Measurements from ENCODE around the gene MCC. TPM values are rescaled to one million over a fixed set of nuclear protein-coding genes. Genes with fewer than 3 reads are reported as not detected.

Gene MCC
- total RNA-seq, 6 donors from 2014 or later: 12.1 to 67.1 (median 21.3) TPM

DNA sequence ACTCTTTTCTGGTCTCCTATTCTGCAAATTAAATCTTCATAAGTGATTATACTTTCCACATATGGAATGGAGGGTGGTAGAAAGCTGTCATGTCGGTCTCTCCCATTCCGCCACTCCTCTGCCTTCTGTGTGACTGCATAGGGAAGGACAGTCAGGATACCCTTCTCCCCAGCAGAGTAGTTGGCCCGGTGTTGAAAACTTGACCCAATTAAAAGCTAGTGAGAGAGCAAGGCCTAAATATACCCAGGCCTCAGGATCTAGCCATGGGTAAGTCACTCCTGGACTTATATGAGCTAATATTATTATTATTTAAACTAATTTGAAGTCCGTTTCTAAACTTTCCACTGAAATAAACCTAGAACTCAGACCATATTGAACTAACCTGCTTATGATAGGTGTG lies 248.2 kb downstream of the MCC start:
- Histone ChIP-seq H3K4me1 (peaks cover 0 to 1% (median 0%) of the 10 kb centered on the region in 4 donors), H3K36me3 (no peaks in the 10 kb centered on the region), H3K9me3 (no peaks in the 10 kb centered on the region), H3K27ac (no peak overlapping the region), H3K4me3 (no peak overlapping the region), H3K27me3 (no peaks in the 10 kb centered on the region)
- DNase-seq (no peak), ATAC-seq (ENCODE audit: low FRiP score in 2 of 2) (no peak)
- WGBS, 2 donors: 97 to 100% methylated on average over 4 of the region's 4 CpGs
- TF ChIP-seq EP300 (IDR thresholded peaks at IDR 0.05): no peak
- TF ChIP-seq, protein P1, sequence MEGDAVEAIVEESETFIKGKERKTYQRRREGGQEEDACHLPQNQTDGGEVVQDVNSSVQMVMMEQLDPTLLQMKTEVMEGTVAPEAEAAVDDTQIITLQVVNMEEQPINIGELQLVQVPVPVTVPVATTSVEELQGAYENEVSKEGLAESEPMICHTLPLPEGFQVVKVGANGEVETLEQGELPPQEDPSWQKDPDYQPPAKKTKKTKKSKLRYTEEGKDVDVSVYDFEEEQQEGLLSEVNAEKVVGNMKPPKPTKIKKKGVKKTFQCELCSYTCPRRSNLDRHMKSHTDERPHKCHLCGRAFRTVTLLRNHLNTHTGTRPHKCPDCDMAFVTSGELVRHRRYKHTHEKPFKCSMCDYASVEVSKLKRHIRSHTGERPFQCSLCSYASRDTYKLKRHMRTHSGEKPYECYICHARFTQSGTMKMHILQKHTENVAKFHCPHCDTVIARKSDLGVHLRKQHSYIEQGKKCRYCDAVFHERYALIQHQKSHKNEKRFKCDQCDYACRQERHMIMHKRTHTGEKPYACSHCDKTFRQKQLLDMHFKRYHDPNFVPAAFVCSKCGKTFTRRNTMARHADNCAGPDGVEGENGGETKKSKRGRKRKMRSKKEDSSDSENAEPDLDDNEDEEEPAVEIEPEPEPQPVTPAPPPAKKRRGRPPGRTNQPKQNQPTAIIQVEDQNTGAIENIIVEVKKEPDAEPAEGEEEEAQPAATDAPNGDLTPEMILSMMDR (IDR thresholded peaks at IDR 0.05): no peak
- no peak for TF ChIP-seq POLR2AphosphoS5 (IDR thresholded peaks at IDR 0.05)
- TF ChIP-seq POLR2A (IDR thresholded peaks at IDR 0.05): no peak

DNA sequence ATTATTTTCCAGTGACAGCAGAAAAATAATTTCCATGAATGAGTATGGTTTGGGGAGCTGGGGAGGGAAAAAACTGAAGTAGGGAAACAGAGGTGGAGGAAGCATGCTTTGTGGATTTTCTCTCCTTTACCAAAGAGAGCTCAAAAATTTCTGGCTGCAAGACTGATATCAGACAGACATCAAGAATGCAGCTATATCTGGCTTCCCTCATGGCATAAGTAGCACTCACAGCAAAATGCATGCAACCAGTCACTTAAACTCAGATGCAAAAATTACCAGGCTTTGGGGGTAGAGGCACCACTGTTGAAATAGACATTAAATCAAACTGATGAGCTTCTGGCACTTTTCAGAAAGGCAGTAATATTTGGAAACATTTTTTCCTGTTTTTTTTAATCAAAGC lies 250.4 kb downstream of the MCC start:
- DNase-seq (no peak), ATAC-seq (ENCODE audit: low FRiP score in 2 of 2) (no peak)
- peaks cover 0 to 7% (median under 1%) of the 10 kb centered on the region in 4 donors for H3K4me1 ChIP-seq
- H3K27ac ChIP-seq: no peak overlapping the region
- no peak overlapping the region for H3K4me3 ChIP-seq
- H3K27me3 ChIP-seq: no peaks in the 10 kb centered on the region
- H3K9me3 ChIP-seq: no peaks in the 10 kb centered on the region
- no peaks in the 10 kb centered on the region for H3K36me3 ChIP-seq
- TF ChIP-seq EP300 (IDR thresholded peaks at IDR 0.05): no peak
- TF ChIP-seq, protein P1 (IDR thresholded peaks at IDR 0.05): no peak
- no peak for TF ChIP-seq POLR2A (IDR thresholded peaks at IDR 0.05)
- no peak for TF ChIP-seq POLR2AphosphoS5 (IDR thresholded peaks at IDR 0.05)

DNA sequence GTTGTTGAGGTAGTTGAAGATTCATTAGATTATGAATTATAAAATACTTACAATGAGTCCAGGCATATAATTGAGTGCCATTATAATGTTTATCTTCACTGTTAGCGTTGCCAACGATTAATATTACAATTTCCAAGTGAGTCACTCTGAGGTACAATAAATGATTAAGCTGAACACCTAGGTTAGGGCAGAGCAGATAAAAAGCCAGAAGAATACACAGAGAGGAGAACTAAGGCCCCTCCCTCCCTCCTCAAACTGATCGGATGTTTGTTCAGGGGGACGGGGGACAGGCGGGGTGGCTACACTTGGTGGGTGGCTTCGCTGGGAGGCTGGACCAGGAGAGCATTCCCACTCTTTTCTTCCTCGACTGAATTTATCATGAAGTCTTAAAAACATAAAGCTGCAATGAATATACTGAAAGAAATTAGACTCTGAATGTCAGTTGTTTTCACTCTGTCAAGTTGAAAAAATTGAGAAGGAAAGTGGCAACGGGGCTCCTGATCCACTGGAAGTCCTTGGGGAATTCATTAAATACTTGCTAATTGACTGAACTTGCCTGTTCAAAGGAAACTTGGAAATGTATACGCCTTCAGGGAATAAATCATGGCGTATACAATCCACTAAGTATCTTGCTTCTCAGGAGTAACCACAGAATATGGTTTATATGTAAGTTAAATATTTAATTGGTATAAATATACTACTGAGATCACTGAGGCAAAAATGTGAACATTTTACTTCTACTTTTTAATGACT lies 251.5 kb downstream of the MCC start:
- Histone ChIP-seq H3K4me1 (peaks cover 0 to 11% (median 6%) of the 10 kb centered on the region in 4 donors), H3K4me3 (no peak overlapping the region), H3K27me3 (no peaks in the 10 kb centered on the region), H3K9me3 (no peaks in the 10 kb centered on the region), H3K36me3 (no peaks in the 10 kb centered on the region), H3K27ac (no peak overlapping the region)
- no peak for ATAC-seq (ENCODE audit: low FRiP score in 2 of 2)
- 72 to 76% methylated on average over 10 of the region's 10 CpGs for WGBS, 2 donors
- no peak for DNase-seq
- TF ChIP-seq, protein P1 (IDR thresholded peaks at IDR 0.05): no peak
- no peak for TF ChIP-seq POLR2A (IDR thresholded peaks at IDR 0.05)
- TF ChIP-seq POLR2AphosphoS5 (IDR thresholded peaks at IDR 0.05): no peak
- TF ChIP-seq EP300 (IDR thresholded peaks at IDR 0.05): no peak

DNA sequence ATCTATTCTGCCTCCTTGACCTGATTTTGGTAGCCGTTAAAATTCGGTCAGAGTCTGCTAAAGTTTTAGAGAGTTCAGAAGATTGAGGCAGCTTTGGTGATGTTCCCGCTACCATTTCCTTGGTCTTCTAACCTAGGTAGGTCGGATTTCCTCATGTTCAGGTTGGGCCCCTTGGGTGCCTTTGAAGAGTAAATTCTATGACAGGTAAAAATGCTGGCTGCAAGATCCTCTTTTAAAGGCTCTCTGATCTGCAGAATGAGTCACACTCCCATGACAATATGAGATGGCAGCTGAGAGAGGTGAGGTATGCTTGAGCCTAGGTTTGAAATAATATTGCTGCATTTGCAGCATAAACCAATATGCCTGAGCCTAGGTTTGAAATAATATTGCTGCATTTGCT lies 252.4 kb downstream of the MCC start:
- 86 to 90% methylated on average over 4 of the region's 4 CpGs for WGBS, 2 donors
- no peaks in the 10 kb centered on the region for H3K36me3 ChIP-seq
- no peak for ATAC-seq (ENCODE audit: low FRiP score in 2 of 2)
- no peaks in the 10 kb centered on the region for H3K27me3 ChIP-seq
- H3K4me3 ChIP-seq: no peak overlapping the region
- TF ChIP-seq EP300 (IDR thresholded peaks at IDR 0.05): no peak
- no peak for TF ChIP-seq POLR2A (IDR thresholded peaks at IDR 0.05)
- TF ChIP-seq, protein P1 (IDR thresholded peaks at IDR 0.05): no peak
- no peak for TF ChIP-seq POLR2AphosphoS5 (IDR thresholded peaks at IDR 0.05)
- H3K9me3 ChIP-seq: no peaks in the 10 kb centered on the region
- H3K27ac ChIP-seq: no peak overlapping the region
- H3K4me1 ChIP-seq: peaks cover 0 to 11% (median 8%) of the 10 kb centered on the region in 4 donors
- no peak for DNase-seq

DNA sequence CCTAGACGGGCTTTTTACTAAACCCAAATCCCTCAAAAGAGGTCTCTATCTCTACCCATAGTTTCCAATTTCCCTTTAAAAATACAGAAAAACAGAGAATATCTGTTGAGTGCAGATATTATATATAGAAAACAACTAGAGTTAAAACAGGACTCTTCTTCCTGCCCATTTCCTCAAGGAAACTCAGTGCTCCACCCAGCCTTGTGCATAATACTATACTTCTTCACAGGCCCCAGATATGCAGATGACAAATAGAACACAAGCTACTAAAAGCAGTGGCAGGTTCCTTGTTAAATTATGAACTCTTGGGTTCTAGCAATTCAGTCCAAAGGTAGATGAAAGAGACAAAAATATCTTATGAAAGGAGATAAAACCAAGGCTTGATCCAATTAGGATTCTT lies 253.7 kb downstream of the MCC start:
- WGBS, 2 donors: 52 to 57% methylated on average over 1 of the region's 1 CpG
- H3K27ac ChIP-seq: peak overlapping the region in 2 of 4 donors; percentile 42 to 45

More for the DNA sequence above, 253.7 kb downstream of the MCC start:
- Histone ChIP-seq H3K4me1 (peaks cover 0 to 11% (median 8%) of the 10 kb centered on the region in 4 donors), H3K27me3 (no peaks in the 10 kb centered on the region), H3K36me3 (no peaks in the 10 kb centered on the region), H3K9me3 (no peaks in the 10 kb centered on the region), H3K4me3 (no peak overlapping the region)
- ATAC-seq (ENCODE audit: low FRiP score in 2 of 2) (no peak), DNase-seq (no peak)
- no peak for TF ChIP-seq POLR2A (IDR thresholded peaks at IDR 0.05)
- TF ChIP-seq, protein P1 (IDR thresholded peaks at IDR 0.05): no peak
- no peak for TF ChIP-seq EP300 (IDR thresholded peaks at IDR 0.05)
- TF ChIP-seq POLR2AphosphoS5 (IDR thresholded peaks at IDR 0.05): no peak

Measured in upper lobe of left lung (tissue), 6 donors.